Measurements from ENCODE around the gene CACNA1H.

CACNA1H gene

DNA sequence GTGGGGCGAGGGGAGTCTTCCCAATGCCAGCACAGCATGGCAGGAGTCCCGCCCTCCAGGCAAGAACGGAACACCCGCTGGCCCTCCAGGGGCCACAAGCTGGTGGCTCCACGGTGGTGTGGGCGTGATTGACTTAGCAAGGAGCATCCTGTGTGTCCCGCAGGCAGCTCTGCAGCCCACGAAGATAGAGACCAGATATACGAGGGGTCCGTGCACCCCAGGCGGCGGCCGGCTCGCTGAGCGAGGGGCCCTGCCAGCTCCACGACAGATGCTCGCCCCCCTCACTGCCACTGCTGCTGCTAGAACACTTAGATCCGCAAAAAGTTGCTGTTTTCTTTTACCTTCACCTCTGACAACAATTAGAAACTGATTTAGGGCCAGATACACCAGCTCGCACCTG lies 10.0 kb upstream of the CACNA1H start:
- no peak overlapping the region for H3K9ac ChIP-seq
- no peak overlapping the region for H3K4me3 ChIP-seq
- no peak for TF ChIP-seq Cebpa-rat (IDR thresholded peaks at IDR 0.05)
- H3K4me2 ChIP-seq = peak overlapping the region in 8 of 11 experiments; percentile 10 to 95 (median 82); a peak in 11 of 22 replicates
- no peak overlapping the region for H3K27ac ChIP-seq
- H3K4me1 ChIP-seq = peaks cover 6 to 74% (median 57%) of the 10 kb centered on the region in 10 experiments; a peak in 17 of 20 replicates
- peaks cover 0 to 17% (median 0%) of the 10 kb centered on the region in 11 experiments; a peak in 5 of 22 replicates for H4K20me1 ChIP-seq
- H3K27me3 ChIP-seq = peaks cover 0 to 20% (median 0%) of the 10 kb centered on the region in 11 experiments; a peak in 7 of 22 replicates
- peaks cover 0 to 3% (median 0%) of the 10 kb centered on the region in 11 experiments; a peak in 1 of 22 replicates for H3K9me3 ChIP-seq (replicated peaks in 1 of 11)
- H3K36me3 ChIP-seq = no peaks in the 10 kb centered on the region

DNA sequence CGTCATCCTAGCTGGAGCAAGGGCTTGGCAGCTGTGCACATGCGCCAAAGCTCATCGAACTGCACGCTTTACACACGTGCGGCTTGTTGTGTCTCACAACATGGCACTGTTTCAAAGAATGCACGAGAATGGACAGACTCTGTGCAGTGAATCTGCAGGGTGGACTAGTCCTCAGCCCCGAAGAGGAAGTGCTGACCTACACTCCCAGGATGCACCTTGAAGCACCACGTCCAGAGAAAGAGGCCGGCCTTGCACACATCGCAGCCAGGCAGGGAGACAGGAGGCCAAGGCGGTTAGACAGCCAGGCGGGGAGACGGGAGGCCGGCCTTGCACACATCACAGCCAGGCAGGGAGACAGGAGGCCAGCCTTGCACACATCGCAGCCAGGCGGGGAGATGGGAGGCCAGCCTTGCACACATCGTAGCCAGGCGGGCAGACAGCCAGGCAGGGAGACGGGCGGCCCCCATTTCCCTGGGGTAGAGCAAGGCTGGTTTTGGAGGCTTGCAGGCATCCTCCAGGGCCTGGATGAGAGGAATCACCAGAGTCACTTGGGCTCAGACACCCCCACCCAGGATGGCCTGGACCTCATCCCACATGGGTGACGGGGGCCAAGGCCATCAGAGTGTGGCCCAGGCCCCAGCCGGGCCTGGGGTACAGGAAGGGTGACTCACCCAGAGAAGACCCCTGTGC lies 9.0 kb upstream of the CACNA1H start:
- no peak overlapping the region for H3K27ac ChIP-seq
- peaks cover 0 to 20% (median 0%) of the 10 kb centered on the region in 11 experiments; a peak in 7 of 22 replicates for H3K27me3 ChIP-seq
- no peak for TF ChIP-seq Cebpa-rat (IDR thresholded peaks at IDR 0.05)
- no peaks in the 10 kb centered on the region for H3K36me3 ChIP-seq
- no peak overlapping the region for H3K4me3 ChIP-seq
- H3K9ac ChIP-seq = peak overlapping the region in 1 of 11 experiments; percentile 50; a peak in 2 of 22 replicates
- H3K9me3 ChIP-seq (replicated peaks in 1 of 11) = peaks cover 0 to 6% (median 0%) of the 10 kb centered on the region in 11 experiments; a peak in 1 of 22 replicates
- peaks cover 0 to 17% (median 0%) of the 10 kb centered on the region in 11 experiments; a peak in 5 of 22 replicates for H4K20me1 ChIP-seq
- peaks cover 6 to 73% (median 55%) of the 10 kb centered on the region in 10 experiments; a peak in 17 of 20 replicates for H3K4me1 ChIP-seq
- peak overlapping the region in 9 of 11 experiments; percentile 43 to 95 (median 82); a peak in 18 of 22 replicates for H3K4me2 ChIP-seq

GRCh38 chr16:1144476-1145382 lies 8.2 kb upstream of the CACNA1H start:
- Histone ChIP-seq H3K4me1 (peaks cover 6 to 80% (median 58%) of the 10 kb centered on the region in 10 experiments; a peak in 17 of 20 replicates), H3K4me3 (no peak overlapping the region), H3K36me3 (no peaks in the 10 kb centered on the region), H4K20me1 (peaks cover 0 to 17% (median 0%) of the 10 kb centered on the region in 11 experiments; a peak in 5 of 22 replicates), H3K27ac (no peak overlapping the region; a peak in 1 of 22 replicates), H3K4me2 (peak overlapping the region in 9 of 11 experiments; percentile 43 to 95 (median 82); a peak in 18 of 22 replicates), H3K9me3 (replicated peaks in 1 of 11) (peaks cover 0 to 6% (median 0%) of the 10 kb centered on the region in 11 experiments; a peak in 1 of 22 replicates), H3K27me3 (peaks cover 0 to 20% (median 0%) of the 10 kb centered on the region in 11 experiments; a peak in 7 of 22 replicates), H3K9ac (peak overlapping the region in 4 of 11 experiments; percentile 49 to 63 (median 51); a peak in 8 of 22 replicates)
- no peak for TF ChIP-seq Cebpa-rat (IDR thresholded peaks at IDR 0.05)

- Histone ChIP-seq H3K27ac (peak overlapping the region in 1 of 11 experiments; percentile 18; a peak in 1 of 22 replicates), H3K27me3 (peaks cover 0 to 20% (median 0%) of the 10 kb centered on the region in 11 experiments; a peak in 7 of 22 replicates), H3K4me2 (peak overlapping the region in 9 of 11 experiments; percentile 43 to 95 (median 82); a peak in 18 of 22 replicates), H4K20me1 (peaks cover 0 to 17% (median 0%) of the 10 kb centered on the region in 11 experiments; a peak in 5 of 22 replicates), H3K4me3 (no peak overlapping the region; a peak in 1 of 20 replicates), H3K36me3 (no peaks in the 10 kb centered on the region), H3K9ac (peak overlapping the region in 5 of 11 experiments; percentile 3 to 63 (median 50); a peak in 8 of 22 replicates), H3K4me1 (peaks cover 6 to 86% (median 65%) of the 10 kb centered on the region in 10 experiments; a peak in 17 of 20 replicates), H3K9me3 (replicated peaks in 1 of 11) (peaks cover 0 to 6% (median 0%) of the 10 kb centered on the region in 11 experiments; a peak in 1 of 22 replicates)
- TF ChIP-seq Cebpa-rat (IDR thresholded peaks at IDR 0.05) = no peak
These were observed 7.4 kb upstream of the CACNA1H start for GRCh38 chr16:1145383-1146100.

GRCh38 chr16:1146409-1146808 lies 6.5 kb upstream of the CACNA1H start:
- peaks cover 0 to 18% (median 0%) of the 10 kb centered on the region in 11 experiments; a peak in 5 of 22 replicates for H4K20me1 ChIP-seq
- H3K9ac ChIP-seq = no peak overlapping the region
- H3K4me2 ChIP-seq = peak overlapping the region in 9 of 11 experiments; percentile 43 to 95 (median 82); a peak in 16 of 22 replicates
- H3K27me3 ChIP-seq = peaks cover 0 to 20% (median 0%) of the 10 kb centered on the region in 11 experiments; a peak in 7 of 22 replicates
- no peak for TF ChIP-seq Cebpa-rat (IDR thresholded peaks at IDR 0.05)
- H3K4me1 ChIP-seq = peaks cover 6 to 87% (median 71%) of the 10 kb centered on the region in 10 experiments; a peak in 18 of 20 replicates
- no peak overlapping the region for H3K4me3 ChIP-seq
- peaks cover 0 to 6% (median 0%) of the 10 kb centered on the region in 11 experiments; a peak in 1 of 22 replicates for H3K9me3 ChIP-seq (replicated peaks in 1 of 11)
- H3K36me3 ChIP-seq = no peaks in the 10 kb centered on the region
- H3K27ac ChIP-seq = no peak overlapping the region

DNA sequence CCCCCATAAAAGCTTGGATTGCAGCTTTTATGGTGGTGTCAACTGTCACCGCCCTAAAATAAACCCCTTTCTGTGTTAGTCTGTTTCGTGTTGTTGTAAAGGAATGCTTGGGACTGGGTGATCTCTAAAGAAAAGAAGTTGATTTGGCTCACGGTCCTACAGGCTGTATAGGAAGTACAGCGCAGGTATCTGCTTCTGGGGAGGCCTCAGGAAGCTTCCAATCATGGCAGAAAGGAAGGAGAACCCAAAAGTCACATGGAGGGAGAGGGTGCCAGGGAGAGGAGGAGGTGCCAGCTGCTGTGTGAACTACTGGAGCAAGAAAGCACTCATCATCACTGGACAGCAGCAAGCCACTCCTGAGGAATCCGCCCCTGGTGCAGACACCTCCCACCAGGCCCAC lies 5.9 kb upstream of the CACNA1H start:
- peaks cover 0 to 25% (median 0%) of the 10 kb centered on the region in 11 experiments; a peak in 7 of 22 replicates for H3K27me3 ChIP-seq
- TF ChIP-seq Cebpa-rat (IDR thresholded peaks at IDR 0.05) = no peak
- no peak overlapping the region for H3K27ac ChIP-seq
- no peak overlapping the region for H3K4me3 ChIP-seq
- no peak overlapping the region for H3K9ac ChIP-seq
- H3K4me1 ChIP-seq = peaks cover 12 to 87% (median 71%) of the 10 kb centered on the region in 10 experiments; a peak in 19 of 20 replicates
- no peaks in the 10 kb centered on the region for H3K36me3 ChIP-seq
- H3K4me2 ChIP-seq = peak overlapping the region in 5 of 11 experiments; percentile 67 to 95 (median 83); a peak in 5 of 22 replicates
- H3K9me3 ChIP-seq (replicated peaks in 1 of 11) = peaks cover 0 to 6% (median 0%) of the 10 kb centered on the region in 11 experiments; a peak in 1 of 22 replicates
- peaks cover 0 to 24% (median 0%) of the 10 kb centered on the region in 11 experiments; a peak in 7 of 22 replicates for H4K20me1 ChIP-seq

DNA sequence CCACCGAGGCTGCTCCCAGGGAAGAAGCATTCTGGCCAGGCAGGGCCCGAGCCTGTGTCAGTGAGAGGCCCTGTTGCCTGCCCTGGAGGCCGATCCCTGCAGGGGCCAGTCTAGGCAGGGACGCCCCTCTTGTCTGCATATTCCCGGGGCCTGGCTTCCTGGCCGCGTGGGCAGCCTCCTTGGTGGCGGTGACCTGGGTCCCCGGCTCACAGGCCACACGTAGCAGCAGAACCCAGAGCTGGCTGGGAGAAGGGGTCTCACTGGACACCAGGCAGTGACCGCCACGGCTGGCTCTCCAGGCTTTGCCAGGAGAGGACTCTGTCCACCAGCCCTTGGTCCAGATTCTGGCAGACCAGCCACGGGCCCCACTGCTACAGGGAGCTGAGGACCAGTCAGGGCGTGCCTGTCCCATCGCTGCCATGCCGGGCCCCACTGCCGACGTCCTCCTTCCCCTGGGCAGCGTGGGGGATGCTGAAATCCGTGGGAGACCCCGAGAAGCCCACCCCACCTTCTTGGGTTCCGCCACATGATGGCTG lies 3.7 kb upstream of the CACNA1H start:
- H3K4me1 ChIP-seq = peaks cover 20 to 73% (median 56%) of the 10 kb centered on the region in 10 experiments
- H3K4me2 ChIP-seq = peak overlapping the region in 4 of 11 experiments; percentile 3 to 28 (median 21); a peak in 4 of 22 replicates

More for the DNA sequence above, 3.7 kb upstream of the CACNA1H start:
- no peaks in the 10 kb centered on the region for H3K36me3 ChIP-seq
- peaks cover 0 to 6% (median 0%) of the 10 kb centered on the region in 11 experiments; a peak in 1 of 22 replicates for H3K9me3 ChIP-seq (replicated peaks in 1 of 11)
- H3K27ac ChIP-seq = no peak overlapping the region
- H3K4me3 ChIP-seq = no peak overlapping the region
- no peak overlapping the region; a peak in 1 of 22 replicates for H3K9ac ChIP-seq
- no peak for TF ChIP-seq Cebpa-rat (IDR thresholded peaks at IDR 0.05)
- peaks cover 0 to 19% (median 2%) of the 10 kb centered on the region in 11 experiments; a peak in 15 of 22 replicates for H4K20me1 ChIP-seq
- peaks cover 7 to 35% (median 8%) of the 10 kb centered on the region in 11 experiments for H3K27me3 ChIP-seq

Measured in BLaER1 treated with 17β-estradiol and CSF1 and Interleukin-3, amounts not matched to agents 10 nM and 100 nM (cell line).